A673 (cell line): Measurements from ENCODE around the gene CRYBG3. TPM values are rescaled to one million over a fixed set of nuclear protein-coding genes. Genes with fewer than 3 reads are reported as not detected.

Experiments
- BruUV-seq: library from RNA; stranded (reverse); fragments of 400-500 nt; replicated peaks from 2 replicates; lab custom pipeline; 2021; lab: Mats Ljungman, UMichigan
- CTCF ChIA-PET: fragments of 300-600 bp; sonication (Branson Sonifier 250); formaldehyde crosslinking; loops from one replicate; lab custom pipeline; 2022; ENCODE audit warnings: antibody characterized with exemption; lab: Charles Lee
- POLR2A ChIA-PET: fragments of 300-600 bp; sonication (Branson Sonifier 250); formaldehyde crosslinking; loops from one replicate; lab custom pipeline; 2022; ENCODE audit warnings: antibody characterized with exemption; ENCODE audit not compliant: low non-redundant PET; lab: Charles Lee
- DNase-seq: peaks from one replicate; pipeline ENCODE4 v3.0.0-alpha.2; 2015; ENCODE audit warnings: low spot score
- H3K27ac ChIP-seq: fragments of 200-600 bp; sonication (generic); 2 replicates; pipeline ENCODE4 v1.5.1; 2016; ENCODE audit warnings: mixed run types, low read depth, mild to moderate bottlenecking, mixed read lengths, antibody characterized with exemption, low read length; ENCODE audit not compliant: poor library complexity, severe bottlenecking
- H3K27me3 ChIP-seq: fragments of 200-600 bp; sonication (generic); replicated peaks from 2 replicates; pipeline ENCODE4 v1.6.1; 2017; ENCODE audit warnings: mixed run types, low read depth, mild to moderate bottlenecking, mixed read lengths, antibody characterized with exemption, low read length; ENCODE audit not compliant: insufficient read depth, poor library complexity
- H3K36me3 ChIP-seq: fragments of 200-600 bp; sonication (generic); 2 replicates; pipeline ENCODE4 v1.6.1; 2016; ENCODE audit warnings: mixed run types, mild to moderate bottlenecking, mixed read lengths, antibody characterized with exemption, low read length; ENCODE audit not compliant: insufficient read depth, poor library complexity, severe bottlenecking
- H3K4me1 ChIP-seq: fragments of 200-600 bp; sonication (generic); 2 replicates; pipeline ENCODE4 v1.6.1; 2017; ENCODE audit warnings: mixed run types, mild to moderate bottlenecking, mixed read lengths, antibody characterized with exemption, low read length; ENCODE audit not compliant: insufficient read depth, poor library complexity, severe bottlenecking
- H3K4me3 ChIP-seq: fragments of 200-600 bp; sonication (generic); 2 replicates; pipeline ENCODE4 v1.5.1; 2016; ENCODE audit warnings: low read depth, mixed run types, mild to moderate bottlenecking, mixed read lengths, low read length; ENCODE audit not compliant: poor library complexity, severe bottlenecking
- H3K9me3 ChIP-seq: fragments of 200-600 bp; sonication (generic); 2 replicates; pipeline ENCODE4 v1.6.1; 2016; ENCODE audit warnings: mixed run types, low read depth, mild to moderate bottlenecking, mixed read lengths, antibody characterized with exemption, low read length; ENCODE audit not compliant: poor library complexity, severe bottlenecking
- CTCF ChIP-seq: fragments of 300-800, 200-600 bp; sonication (generic); conservative IDR thresholded peaks from 2 replicates; pipeline ENCODE4 v1.5.1; 2017; ENCODE audit warnings: low read depth, mild to moderate bottlenecking, antibody characterized with exemption, low read length, moderate library complexity, mixed read lengths
- EZH2 ChIP-seq: fragments of 200-600 bp; sonication (generic); IDR thresholded peaks from 2 replicates; pipeline ENCODE4 v1.6.1; 2017; ENCODE audit warnings: borderline replicate concordance, low read depth, mild to moderate bottlenecking, mixed read lengths, antibody characterized with exemption, low read length; ENCODE audit not compliant: poor library complexity, severe bottlenecking
- intact Hi-C: fragments of 100-400 bp; cut with micrococcal nuclease; formaldehyde crosslinking; loops from one replicate; pipeline ENCODE4 v1.10.0; 2022; ENCODE audit not compliant: unreplicated experiment
- total RNA-seq: library from RNA; stranded (reverse); gene quantifications from 2 replicates; pipeline ENCODE4 v1.2.3, GENCODE V29; 2021

The CRYBG3 gene
- total RNA-seq, 1 experiment from 2014 or later = 8.6 TPM

GRCh38 chr3:97871186-97871585 lies 49.4 kb downstream of the CRYBG3 start:
- CTCF ChIA-PET = no interaction called here
- intact Hi-C loops = no loop called here

GRCh38 chr3:97871801-97872524 lies 50.2 kb downstream of the CRYBG3 start:
- Histone ChIP-seq H3K9me3 (no peaks in the 10 kb centered on the region), H3K4me1 (peaks cover 10% of the 10 kb centered on the region), H3K27ac (no peak overlapping the region), H3K36me3 (no peaks in the 10 kb centered on the region), H3K4me3 (no peak overlapping the region), H3K27me3 (no peaks in the 10 kb centered on the region)
- no TSS peak for BruUV-seq
- no peak for TF ChIP-seq EZH2
- no peak for TF ChIP-seq CTCF
- peak; percentile 54 for DNase-seq
- CTCF ChIA-PET = no interaction called here
- intact Hi-C loops = no loop called here
- POLR2A ChIA-PET = no interaction called here

More at GRCh38 chr3:97871186-97871585, 49.4 kb downstream of the CRYBG3 start:
- POLR2A ChIA-PET = no interaction called here
- H3K9me3 ChIP-seq = no peaks in the 10 kb centered on the region
- TF ChIP-seq CTCF (no peak), EZH2 (no peak)
- no peak overlapping the region for H3K27ac ChIP-seq
- no peaks in the 10 kb centered on the region for H3K36me3 ChIP-seq
- peaks cover 10% of the 10 kb centered on the region for H3K4me1 ChIP-seq
- H3K4me3 ChIP-seq = no peak overlapping the region
- no peak for DNase-seq
- BruUV-seq = no TSS peak
- H3K27me3 ChIP-seq = no peaks in the 10 kb centered on the region

GRCh38 chr3:97872525-97873042 lies 50.8 kb downstream of the CRYBG3 start:
- no peaks in the 10 kb centered on the region for H3K36me3 ChIP-seq
- no peak for DNase-seq
- ChIA-PET POLR2A (no interaction called here), CTCF (no interaction called here)
- H3K27ac ChIP-seq = no peak overlapping the region
- BruUV-seq = no TSS peak
- H3K4me3 ChIP-seq = no peak overlapping the region
- intact Hi-C loops = no loop called here
- H3K27me3 ChIP-seq = no peaks in the 10 kb centered on the region
- H3K9me3 ChIP-seq = no peaks in the 10 kb centered on the region
- no peak for TF ChIP-seq CTCF
- TF ChIP-seq EZH2 = no peak
- peaks cover 10% of the 10 kb centered on the region for H3K4me1 ChIP-seq
